Measurements from ENCODE around the gene ARL17A.
A peak's percentile ranks its signal among the peaks of the same experiment; 100 is the strongest.
"Not testable (repeated sequence)": the region's sequence is repeated elsewhere in the genome, so short reads cannot be mapped to it uniquely, and the experiment has no call there.

ARL17A gene

DNA sequence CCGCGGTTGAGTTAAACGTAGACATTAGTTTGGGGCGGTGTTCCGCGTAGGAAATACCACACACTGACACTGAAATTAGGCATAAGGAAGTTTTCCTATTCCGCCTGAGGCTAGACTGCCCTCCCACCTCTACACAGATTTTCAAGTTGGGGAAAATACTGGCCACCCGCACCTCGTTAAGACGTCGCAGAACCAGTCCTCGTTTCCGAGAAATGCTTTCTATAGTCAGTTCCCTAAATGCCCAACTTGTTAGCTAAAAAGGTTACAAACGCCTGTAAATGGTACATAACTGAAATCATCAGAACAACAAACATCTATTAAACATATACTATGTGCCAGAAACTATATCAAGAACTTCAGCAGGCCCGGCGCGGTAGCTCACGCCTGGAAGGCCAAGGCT, 591 bp upstream of the ARL17A start:
- not testable (repeated sequence) for H3K4me1 Mint-ChIP-seq (ENCODE audit: low read depth); H3K27ac Mint-ChIP-seq; H3K36me3 Mint-ChIP-seq; H3K27me3 Mint-ChIP-seq; H3K9me3 Mint-ChIP-seq (ENCODE audit: low read depth)
- H3K4me3 Mint-ChIP-seq, result peak overlapping the region; percentile 40

DNA sequence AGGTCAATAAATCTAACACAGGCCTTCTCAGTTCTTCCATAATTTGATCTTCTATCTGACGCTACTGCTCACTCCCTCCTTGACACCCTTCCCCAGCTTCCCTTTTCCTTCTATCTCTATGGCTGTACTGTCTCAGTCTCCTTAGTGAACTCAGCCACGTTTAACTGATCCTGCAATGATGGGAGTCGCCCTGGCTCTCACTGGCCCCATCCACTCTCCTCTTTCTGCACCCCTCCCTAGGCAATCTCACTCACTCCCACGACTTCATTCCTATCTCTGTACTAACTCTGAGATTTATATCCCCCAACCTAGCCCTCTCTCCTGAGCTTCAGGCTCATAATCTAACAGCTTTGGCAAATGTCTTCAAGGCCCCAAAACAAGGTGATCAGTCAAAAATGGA, 7.7 kb downstream of the ARL17A start:
- not testable (repeated sequence) for H3K9me3 Mint-ChIP-seq (ENCODE audit: low read depth); H3K4me1 Mint-ChIP-seq (ENCODE audit: low read depth); H3K4me3 Mint-ChIP-seq; H3K36me3 Mint-ChIP-seq; H3K27ac Mint-ChIP-seq; H3K27me3 Mint-ChIP-seq

DNA sequence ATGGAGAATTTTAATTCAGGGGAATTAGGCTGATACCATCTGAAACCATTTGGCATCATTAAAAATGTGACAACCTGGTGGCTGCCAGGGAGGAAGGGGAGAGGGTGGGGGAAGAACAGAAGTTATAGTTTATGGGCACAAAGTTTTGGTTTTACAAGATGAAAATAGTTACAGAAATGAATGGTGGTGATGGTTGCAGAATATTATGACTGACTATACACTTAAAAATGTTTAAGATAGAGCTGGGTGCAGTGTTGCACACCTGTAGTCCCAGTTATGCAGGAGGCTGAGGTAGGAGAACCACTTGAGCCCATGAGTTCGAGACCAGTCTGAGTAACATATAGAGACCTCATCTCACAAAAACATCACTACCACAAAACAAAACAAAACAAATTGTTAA, 12.5 kb downstream of the ARL17A start:
- H3K36me3 Mint-ChIP-seq; H3K9me3 Mint-ChIP-seq (ENCODE audit: low read depth); H3K27ac Mint-ChIP-seq; H3K4me1 Mint-ChIP-seq (ENCODE audit: low read depth); H3K4me3 Mint-ChIP-seq; H3K27me3 Mint-ChIP-seq: not testable (repeated sequence)

- not testable (repeated sequence) for H3K9me3 Mint-ChIP-seq (ENCODE audit: low read depth); H3K36me3 Mint-ChIP-seq; H3K27me3 Mint-ChIP-seq
These were observed 13.2 kb downstream of the ARL17A start for GRCh38 chr17:46566284-46566683.

DNA sequence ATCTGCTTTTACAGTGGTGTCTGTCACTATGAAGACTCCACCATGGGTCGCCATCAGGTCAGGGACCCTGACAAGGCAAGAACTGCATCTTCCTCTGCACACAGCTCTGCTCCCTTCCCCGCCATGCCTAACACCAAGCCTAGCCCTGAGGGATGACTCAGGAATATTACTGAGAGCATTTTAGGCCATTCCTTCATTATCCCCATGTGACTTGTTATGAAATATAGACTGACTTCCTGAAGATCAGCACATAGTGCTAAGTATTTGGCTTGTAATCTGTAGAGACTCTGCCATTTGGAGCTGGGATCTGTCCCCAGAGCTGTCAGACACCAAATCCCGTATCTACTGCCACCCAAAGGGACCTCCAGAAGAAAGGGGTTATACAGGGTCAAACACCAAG, 19.4 kb downstream of the ARL17A start:
- H3K9me3 Mint-ChIP-seq (ENCODE audit: low read depth); H3K4me1 Mint-ChIP-seq (ENCODE audit: low read depth); H3K36me3 Mint-ChIP-seq; H3K27me3 Mint-ChIP-seq; H3K4me3 Mint-ChIP-seq; H3K27ac Mint-ChIP-seq: not testable (repeated sequence)

More at GRCh38 chr17:46566284-46566683, 13.2 kb downstream of the ARL17A start:
- not testable (repeated sequence) for H3K27ac Mint-ChIP-seq; H3K4me3 Mint-ChIP-seq; H3K4me1 Mint-ChIP-seq (ENCODE audit: low read depth)

- not testable (repeated sequence) for H3K27ac Mint-ChIP-seq
These were observed 20.3 kb downstream of the ARL17A start for GRCh38 chr17:46559155-46559554.

DNA sequence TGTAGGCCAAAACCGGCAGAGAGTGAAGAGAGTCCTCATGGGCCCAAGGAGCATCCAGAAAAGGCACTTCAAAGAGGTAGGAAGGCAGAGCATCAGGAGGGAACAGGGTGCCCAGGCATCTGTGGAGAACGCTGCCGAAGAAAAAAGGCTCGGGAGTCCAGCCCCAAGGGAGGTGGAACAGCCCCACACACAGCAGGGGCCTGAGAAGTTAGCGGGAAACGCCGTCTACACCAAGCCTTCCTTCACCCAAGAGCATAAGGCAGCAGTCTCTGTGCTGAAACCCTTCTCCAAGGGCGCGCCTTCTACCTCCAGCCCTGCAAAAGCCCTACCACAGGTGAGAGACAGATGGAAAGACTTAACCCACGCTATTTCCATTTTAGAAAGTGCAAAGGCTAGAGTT, 30.9 kb downstream of the ARL17A start:
- not testable (repeated sequence) for H3K36me3 Mint-ChIP-seq; H3K27me3 Mint-ChIP-seq; H3K4me3 Mint-ChIP-seq; H3K4me1 Mint-ChIP-seq (ENCODE audit: low read depth); H3K9me3 Mint-ChIP-seq (ENCODE audit: low read depth)
- peak overlapping the region; percentile 54 for H3K27ac Mint-ChIP-seq

More at GRCh38 chr17:46559155-46559554, 20.3 kb downstream of the ARL17A start:
- H3K4me1 Mint-ChIP-seq (ENCODE audit: low read depth); H3K27me3 Mint-ChIP-seq; H3K4me3 Mint-ChIP-seq; H3K9me3 Mint-ChIP-seq (ENCODE audit: low read depth); H3K36me3 Mint-ChIP-seq: not testable (repeated sequence)

DNA sequence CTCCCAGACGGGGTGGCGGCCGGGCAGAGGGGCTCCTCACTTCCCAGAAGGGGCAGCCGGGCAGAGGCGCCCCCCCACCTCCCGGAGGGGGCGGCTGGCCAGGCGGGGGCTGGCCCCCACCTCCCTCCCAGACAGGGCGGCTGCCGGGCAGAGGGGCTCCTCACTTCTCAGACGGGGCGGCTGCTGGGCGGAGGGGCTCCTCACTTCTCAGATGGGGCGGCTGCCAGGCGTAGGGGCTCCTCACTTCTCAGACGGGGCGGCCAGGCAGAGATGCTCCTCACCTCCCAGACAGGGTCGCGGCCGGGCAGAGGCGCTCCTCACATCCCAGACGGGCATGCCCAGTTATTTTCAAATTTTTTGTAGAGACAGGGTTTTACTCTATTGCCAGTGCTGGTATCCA, 44.8 kb downstream of the ARL17A start:
- not testable (repeated sequence) for H3K36me3 Mint-ChIP-seq; H3K27ac Mint-ChIP-seq; H3K9me3 Mint-ChIP-seq (ENCODE audit: low read depth); H3K27me3 Mint-ChIP-seq; H3K4me1 Mint-ChIP-seq (ENCODE audit: low read depth); H3K4me3 Mint-ChIP-seq

GRCh38 chr17:46512168-46512567, 67.3 kb downstream of the ARL17A start, which contains the start of gene LRRC37A2:
LRRC37A2 (plus strand) TSS chr17:46512468; CDS start chr17:46512713, 245 bp downstream.
- H3K27me3 Mint-ChIP-seq; H3K36me3 Mint-ChIP-seq; H3K27ac Mint-ChIP-seq; H3K9me3 Mint-ChIP-seq (ENCODE audit: low read depth); H3K4me3 Mint-ChIP-seq; H3K4me1 Mint-ChIP-seq (ENCODE audit: low read depth): not testable (repeated sequence)

- not testable (repeated sequence) for H3K9me3 Mint-ChIP-seq (ENCODE audit: low read depth); H3K4me3 Mint-ChIP-seq
These were observed 73.6 kb downstream of the ARL17A start for GRCh38 chr17:46505896-46506295.

GRCh38 chr17:46499437-46500139, 79.9 kb downstream of the ARL17A start:
- not testable (repeated sequence) for H3K9me3 Mint-ChIP-seq (ENCODE audit: low read depth); H3K4me1 Mint-ChIP-seq (ENCODE audit: low read depth); H3K4me3 Mint-ChIP-seq; H3K36me3 Mint-ChIP-seq; H3K27ac Mint-ChIP-seq; H3K27me3 Mint-ChIP-seq

More at GRCh38 chr17:46505896-46506295, 73.6 kb downstream of the ARL17A start:
- not testable (repeated sequence) for H3K4me1 Mint-ChIP-seq (ENCODE audit: low read depth); H3K27me3 Mint-ChIP-seq; H3K36me3 Mint-ChIP-seq; H3K27ac Mint-ChIP-seq

DNA sequence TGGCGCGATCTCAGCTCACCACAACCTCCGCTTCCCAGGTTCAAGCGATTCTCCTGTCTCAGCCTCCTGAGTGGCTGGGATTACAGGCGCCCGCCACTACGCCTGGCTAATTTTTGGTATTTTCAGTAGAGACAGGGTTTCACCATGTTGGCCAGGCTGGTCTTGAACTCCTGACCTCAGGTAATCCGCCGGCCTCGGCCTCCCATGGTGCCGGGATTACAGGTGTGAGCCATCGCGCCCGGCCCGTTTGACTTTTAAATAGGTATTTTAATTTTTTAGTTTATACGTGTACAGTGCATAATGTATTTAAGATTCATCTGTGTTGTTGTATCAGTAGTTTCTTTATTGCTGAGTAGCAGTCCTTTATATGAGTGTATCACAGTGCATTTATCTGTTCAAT, 87.5 kb downstream of the ARL17A start:
- not testable (repeated sequence) for H3K9me3 Mint-ChIP-seq (ENCODE audit: low read depth); H3K4me1 Mint-ChIP-seq (ENCODE audit: low read depth); H3K4me3 Mint-ChIP-seq; H3K27me3 Mint-ChIP-seq; H3K36me3 Mint-ChIP-seq; H3K27ac Mint-ChIP-seq

GRCh38 chr17:46481310-46481709, 98.2 kb downstream of the ARL17A start:
- not testable (repeated sequence) for H3K27ac Mint-ChIP-seq; H3K27me3 Mint-ChIP-seq; H3K4me1 Mint-ChIP-seq (ENCODE audit: low read depth); H3K36me3 Mint-ChIP-seq; H3K4me3 Mint-ChIP-seq; H3K9me3 Mint-ChIP-seq (ENCODE audit: low read depth)

- not testable (repeated sequence) for H3K36me3 Mint-ChIP-seq; H3K27me3 Mint-ChIP-seq; H3K4me1 Mint-ChIP-seq (ENCODE audit: low read depth); H3K9me3 Mint-ChIP-seq (ENCODE audit: low read depth); H3K27ac Mint-ChIP-seq; H3K4me3 Mint-ChIP-seq
These were observed 100.7 kb downstream of the ARL17A start for GRCh38 chr17:46478823-46479222.

DNA sequence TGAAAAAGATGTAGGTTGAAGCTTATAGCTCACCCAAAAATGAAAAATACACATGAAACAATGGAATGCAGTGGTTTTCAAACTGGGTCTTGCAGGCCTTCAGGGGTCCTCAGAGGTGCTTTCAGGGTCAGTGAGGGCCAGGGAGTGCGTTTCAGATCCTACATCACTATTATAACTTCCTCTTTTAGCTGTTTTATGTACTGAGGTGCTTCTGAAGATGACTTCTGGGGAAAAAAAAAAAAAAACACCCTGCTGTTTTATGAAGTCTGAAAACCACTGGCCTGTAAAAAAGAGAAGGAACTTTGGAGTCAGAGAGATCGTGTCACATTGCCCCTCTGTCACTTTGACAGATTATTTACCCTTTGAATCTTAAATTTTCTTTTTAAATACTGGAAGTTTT, 103.9 kb downstream of the ARL17A start:
- H3K27ac Mint-ChIP-seq; H3K4me1 Mint-ChIP-seq (ENCODE audit: low read depth); H3K27me3 Mint-ChIP-seq; H3K9me3 Mint-ChIP-seq (ENCODE audit: low read depth); H3K36me3 Mint-ChIP-seq; H3K4me3 Mint-ChIP-seq: not testable (repeated sequence)

DNA sequence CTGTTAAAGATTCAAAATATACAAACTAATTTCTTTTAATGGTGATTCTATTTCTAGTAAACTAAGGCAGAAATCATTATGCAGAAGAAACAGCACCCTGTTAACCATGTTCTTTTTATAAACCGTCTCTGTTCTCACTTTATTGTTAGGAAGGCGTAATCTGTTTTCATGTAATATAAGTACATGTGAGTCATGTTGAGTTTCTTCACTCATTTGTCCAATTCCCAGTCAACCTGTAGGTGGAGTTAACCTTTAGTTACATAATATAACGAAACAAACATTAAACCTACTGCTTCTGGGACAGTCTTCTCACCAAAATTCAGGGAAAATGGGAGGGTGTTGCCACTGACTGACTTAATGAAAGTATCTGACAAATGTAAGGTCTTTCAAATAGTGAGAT, 105.0 kb downstream of the ARL17A start:
- not testable (repeated sequence) for H3K36me3 Mint-ChIP-seq; H3K27me3 Mint-ChIP-seq; H3K9me3 Mint-ChIP-seq (ENCODE audit: low read depth); H3K4me3 Mint-ChIP-seq; H3K4me1 Mint-ChIP-seq (ENCODE audit: low read depth); H3K27ac Mint-ChIP-seq

DNA sequence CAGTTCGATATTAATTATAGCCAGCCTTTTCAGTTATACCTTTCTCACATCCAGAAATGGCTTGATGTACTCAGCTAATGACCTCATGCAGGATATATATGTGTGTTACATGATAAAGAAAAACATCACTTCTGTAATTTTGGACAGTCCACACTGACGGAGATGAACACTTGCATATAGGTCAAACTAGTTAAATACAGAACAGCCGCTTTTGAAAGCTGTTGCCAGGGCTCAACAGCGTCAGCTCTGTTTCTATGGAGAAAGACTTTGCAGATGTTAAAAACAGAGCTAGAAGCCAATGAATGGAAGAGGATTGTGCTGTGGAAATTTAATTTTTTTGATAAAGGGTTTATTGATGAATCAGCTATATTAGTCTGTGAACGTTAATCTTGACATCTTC, 111.9 kb downstream of the ARL17A start:
- not testable (repeated sequence) for H3K9me3 Mint-ChIP-seq (ENCODE audit: low read depth); H3K4me3 Mint-ChIP-seq; H3K27ac Mint-ChIP-seq; H3K4me1 Mint-ChIP-seq (ENCODE audit: low read depth); H3K36me3 Mint-ChIP-seq; H3K27me3 Mint-ChIP-seq
